SJCRH30 (cell line): ENCODE data around the gene FPR1. TPM values are rescaled to one million over a fixed set of nuclear protein-coding genes. Genes with fewer than 3 reads are reported as not detected.

Source experiments
- DNase-seq, 2 experiments: peaks; one replicate each; pipeline ENCODE4 v3.0.0-alpha.2; 2015 to 2020
- H3K27ac ChIP-seq: fragments of 250-450 bp; sonication (Bioruptor Pico); 2 replicates; pipeline ENCODE4 v1.5.1; 2020; ENCODE audit warnings: mild to moderate bottlenecking, moderate library complexity
- H3K27me3 ChIP-seq: fragments of 250-450 bp; sonication (Bioruptor Pico); 2 replicates; pipeline ENCODE4 v1.5.1; 2020; ENCODE audit warnings: mild to moderate bottlenecking, moderate library complexity
- H3K36me3 ChIP-seq: fragments of 250-450 bp; sonication (Bioruptor Pico); 2 replicates; pipeline ENCODE4 v1.5.1; 2020; ENCODE audit warnings: mild to moderate bottlenecking, moderate library complexity
- H3K4me1 ChIP-seq: fragments of 250-450 bp; sonication (Bioruptor Pico); 2 replicates; pipeline ENCODE4 v1.5.1; 2020; ENCODE audit warnings: mild to moderate bottlenecking, moderate library complexity
- H3K4me3 ChIP-seq: fragments of 250-450 bp; sonication (Bioruptor Pico); 2 replicates; pipeline ENCODE4 v1.5.1; 2020; ENCODE audit warnings: mild to moderate bottlenecking, moderate library complexity
- H3K9me3 ChIP-seq: fragments of 250-450 bp; sonication (Bioruptor Pico); replicated peaks from 2 replicates; pipeline ENCODE4 v1.5.1; 2020; ENCODE audit warnings: mild to moderate bottlenecking, moderate library complexity
- total RNA-seq: library from RNA; depleted of rRNA; stranded (reverse); fragments of >200 nt; shearing (Covaris generic); gene quantifications from 2 replicates; pipeline ENCODE4 v1.2.3, GENCODE V29; 2014; rRNA removed

Gene FPR1
- total RNA-seq, 1 experiment from 2014 or later, result not detected

- peaks cover 59% of the 10 kb centered on the region for H3K36me3 ChIP-seq
These were observed 54.4 kb downstream of the FPR1 start for GRCh38 chr19:51697169-51697776.

GRCh38 chr19:51696606-51697005, 55.1 kb downstream of the FPR1 start:
- Histone ChIP-seq H3K4me3 (no peak overlapping the region), H3K9me3 (no peaks in the 10 kb centered on the region), H3K27ac (no peak overlapping the region), H3K36me3 (peaks cover 58% of the 10 kb centered on the region), H3K4me1 (no peaks in the 10 kb centered on the region), H3K27me3 (no peaks in the 10 kb centered on the region)
- no peak for DNase-seq

More at GRCh38 chr19:51697169-51697776, 54.4 kb downstream of the FPR1 start:
- Histone ChIP-seq H3K9me3 (no peaks in the 10 kb centered on the region), H3K27me3 (no peaks in the 10 kb centered on the region), H3K4me1 (no peaks in the 10 kb centered on the region), H3K27ac (no peak overlapping the region), H3K4me3 (no peak overlapping the region)
- DNase-seq, result no peak

Other genes with a start within 250 kb of the FPR1 start
- not detected in 2 replicates for gene SIGLEC6, start 220.2 kb downstream of the FPR1 start, total RNA-seq
- 4.4 and 4.7 TPM in 2 replicates for gene ZNF175, start 180.6 kb downstream of the FPR1 start, total RNA-seq
- gene SIGLEC5, start 121.5 kb downstream of the FPR1 start, total RNA-seq, result not detected in 2 replicates
- not detected in 2 replicates for gene SIGLEC14, start 105.1 kb downstream of the FPR1 start, total RNA-seq
- gene SPACA6, start 58.5 kb downstream of the FPR1 start, total RNA-seq, result 3.2 and 10.9 TPM in 2 replicates
- 0.23 TPM in 1 of 2 replicates, not detected in the other for gene HAS1, start 27.9 kb downstream of the FPR1 start, total RNA-seq
- gene FPR2, start 9.3 kb upstream of the FPR1 start, total RNA-seq, result not detected in 2 replicates
- not detected in 2 replicates for gene FPR3, start 43.3 kb upstream of the FPR1 start, total RNA-seq
- gene ZNF577, start 136.1 kb upstream of the FPR1 start, total RNA-seq, result 10.0 and 10.8 TPM in 2 replicates
- 22.0 and 22.1 TPM in 2 replicates for gene ZNF649, start 153.1 kb upstream of the FPR1 start, total RNA-seq
- gene ZNF613, start 175.6 kb upstream of the FPR1 start, total RNA-seq, result 4.6 and 5.3 TPM in 2 replicates
- gene ZNF350, start 235.0 kb upstream of the FPR1 start, total RNA-seq, result 6.1 and 7.3 TPM in 2 replicates